Progenitor cell of endocrine pancreas (in vitro differentiated cells): Measurements from ENCODE around the gene IRF4. TPM values are rescaled to one million over a fixed set of nuclear protein-coding genes. Genes with fewer than 3 reads are reported as not detected.

Experiments
- DNase-seq: peaks from one replicate; pipeline ENCODE4 v3.0.0; 2021; ENCODE audit warnings: low spot score; ENCODE audit not compliant: unreplicated experiment
- H3K27ac Mint-ChIP-seq: 2 replicates; pipeline ENCODE4 v1.8.0; 2021; ENCODE audit warnings: mild to moderate bottlenecking, moderate library complexity, mixed read lengths
- H3K27me3 Mint-ChIP-seq: 2 replicates; pipeline ENCODE4 v1.8.0; 2021; ENCODE audit warnings: mixed read lengths
- H3K36me3 Mint-ChIP-seq: 2 replicates; pipeline ENCODE4 v1.8.0; 2022; ENCODE audit warnings: mixed read lengths; ENCODE audit not compliant: insufficient read depth
- H3K4me1 Mint-ChIP-seq: 2 replicates; pipeline ENCODE4 v1.8.0; 2021; ENCODE audit warnings: low read depth, mixed read lengths
- H3K4me3 Mint-ChIP-seq: 2 replicates; pipeline ENCODE4 v1.8.0; 2021; ENCODE audit warnings: low read depth, mild to moderate bottlenecking, moderate library complexity, mixed read lengths
- H3K9me3 Mint-ChIP-seq: 2 replicates; pipeline ENCODE4 v1.8.0; 2021; ENCODE audit warnings: low read depth, mixed read lengths
- total RNA-seq: library from RNA; stranded (reverse); gene quantifications from 2 replicates; pipeline ENCODE4 v1.2.1, GENCODE V29; 2021
- TF ChIP-seq, protein P1 (sequence below): fragments of 200-600 bp; sonication (generic); IDR thresholded peaks from one replicate; pipeline ENCODE4 v1.5.0; 2021; ENCODE audit warnings: antibody characterized with exemption, mild to moderate bottlenecking; ENCODE audit not compliant: unreplicated experiment

IRF4 gene
- total RNA-seq, 1 donor from 2014 or later: not detected

DNA sequence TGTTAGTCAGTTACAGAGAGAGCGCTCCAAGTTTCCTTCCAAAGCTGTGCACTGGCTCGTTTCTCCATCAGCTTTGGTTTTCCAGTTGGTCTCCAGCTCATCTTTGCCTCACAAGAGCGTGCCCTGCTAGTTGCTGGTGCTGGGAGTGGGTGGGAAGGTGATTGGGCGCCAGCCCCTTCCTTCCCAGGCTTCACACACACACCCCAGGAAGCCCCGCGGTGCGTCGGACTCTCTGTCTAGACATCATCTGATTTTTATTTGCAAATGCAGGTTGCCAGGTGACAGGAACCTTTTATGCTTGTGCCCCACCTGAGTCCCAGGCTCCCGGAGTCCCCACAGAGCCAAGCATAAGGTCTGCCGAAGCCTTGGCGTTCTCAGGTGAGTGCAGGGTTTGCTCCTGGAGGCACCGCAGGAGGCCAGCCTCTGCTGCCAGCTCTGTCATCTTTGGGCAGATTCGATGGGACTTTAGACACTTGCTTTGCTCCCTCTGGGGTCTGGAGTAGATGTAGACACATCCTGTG is 7.1 kb downstream of the IRF4 start:
- peaks cover 76% of the 10 kb centered on the region for H3K27me3 Mint-ChIP-seq
- peaks cover 3% of the 10 kb centered on the region for H3K4me1 Mint-ChIP-seq
- H3K36me3 Mint-ChIP-seq: no peaks in the 10 kb centered on the region
- no peak overlapping the region for H3K27ac Mint-ChIP-seq
- no peaks in the 10 kb centered on the region for H3K9me3 Mint-ChIP-seq
- DNase-seq: no peak
- no peak overlapping the region for H3K4me3 Mint-ChIP-seq
- TF ChIP-seq, protein P1, sequence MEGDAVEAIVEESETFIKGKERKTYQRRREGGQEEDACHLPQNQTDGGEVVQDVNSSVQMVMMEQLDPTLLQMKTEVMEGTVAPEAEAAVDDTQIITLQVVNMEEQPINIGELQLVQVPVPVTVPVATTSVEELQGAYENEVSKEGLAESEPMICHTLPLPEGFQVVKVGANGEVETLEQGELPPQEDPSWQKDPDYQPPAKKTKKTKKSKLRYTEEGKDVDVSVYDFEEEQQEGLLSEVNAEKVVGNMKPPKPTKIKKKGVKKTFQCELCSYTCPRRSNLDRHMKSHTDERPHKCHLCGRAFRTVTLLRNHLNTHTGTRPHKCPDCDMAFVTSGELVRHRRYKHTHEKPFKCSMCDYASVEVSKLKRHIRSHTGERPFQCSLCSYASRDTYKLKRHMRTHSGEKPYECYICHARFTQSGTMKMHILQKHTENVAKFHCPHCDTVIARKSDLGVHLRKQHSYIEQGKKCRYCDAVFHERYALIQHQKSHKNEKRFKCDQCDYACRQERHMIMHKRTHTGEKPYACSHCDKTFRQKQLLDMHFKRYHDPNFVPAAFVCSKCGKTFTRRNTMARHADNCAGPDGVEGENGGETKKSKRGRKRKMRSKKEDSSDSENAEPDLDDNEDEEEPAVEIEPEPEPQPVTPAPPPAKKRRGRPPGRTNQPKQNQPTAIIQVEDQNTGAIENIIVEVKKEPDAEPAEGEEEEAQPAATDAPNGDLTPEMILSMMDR: no peak

DNA sequence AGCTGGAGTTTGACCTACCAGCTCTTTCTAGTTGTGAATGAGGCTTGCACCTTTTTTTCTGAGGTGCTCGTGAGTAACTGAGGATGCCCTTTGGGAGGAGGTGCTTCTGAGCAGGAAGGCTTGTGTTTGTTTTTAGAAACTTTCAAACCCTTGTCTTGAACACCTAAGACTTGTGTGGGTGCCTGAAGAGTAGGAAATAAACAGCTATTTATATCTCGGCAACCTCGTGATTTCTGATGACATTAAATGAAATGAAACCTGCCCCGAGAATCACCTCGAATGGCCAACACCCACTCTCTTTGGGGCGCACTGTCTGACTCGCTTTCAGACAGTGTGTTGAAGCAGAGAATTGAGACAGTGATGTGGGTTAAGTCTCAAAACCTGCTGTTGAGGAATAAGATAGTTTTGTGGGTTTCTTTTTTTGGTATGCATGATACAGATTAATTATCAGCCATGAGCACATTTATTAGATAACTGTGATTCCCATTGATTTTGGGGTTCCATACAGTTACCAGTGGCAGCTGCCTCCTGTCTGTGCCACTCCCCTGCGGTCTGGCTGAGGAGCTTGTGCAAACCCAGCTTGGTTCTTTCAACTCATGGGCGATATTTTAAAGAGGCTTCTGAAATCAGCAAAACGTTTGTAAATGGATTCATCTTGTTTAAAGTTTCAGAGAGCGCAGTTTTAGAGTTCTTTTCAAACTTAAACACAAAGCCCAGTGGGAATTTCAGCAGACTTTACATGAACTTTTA is 8.4 kb downstream of the IRF4 start:
- Mint-ChIP-seq H3K4me3 (no peak overlapping the region), H3K27me3 (peaks cover 77% of the 10 kb centered on the region), H3K9me3 (peaks cover 3% of the 10 kb centered on the region), H3K36me3 (no peaks in the 10 kb centered on the region), H3K4me1 (no peaks in the 10 kb centered on the region), H3K27ac (no peak overlapping the region)
- no peak for DNase-seq
- TF ChIP-seq, protein P1: no peak

DNA sequence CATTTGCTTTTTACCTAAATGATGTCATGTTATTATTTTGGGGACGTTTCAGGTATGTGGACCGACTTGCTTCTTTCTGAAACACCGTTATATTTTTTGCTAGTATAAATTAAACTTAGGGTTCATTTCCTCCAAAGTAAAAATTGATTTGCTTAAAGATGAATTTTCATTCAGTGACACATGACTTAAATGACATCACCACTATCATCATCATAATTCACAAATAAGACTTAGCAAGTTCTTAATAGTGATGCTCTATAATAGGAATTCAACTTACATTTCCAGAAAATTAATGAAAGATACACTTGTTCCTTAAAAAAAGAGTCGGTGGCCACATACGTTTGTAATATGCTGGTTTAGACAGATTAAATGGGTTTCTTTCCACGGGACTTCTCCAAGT is 9.3 kb downstream of the IRF4 start:
- Mint-ChIP-seq H3K4me3 (no peak overlapping the region), H3K36me3 (no peaks in the 10 kb centered on the region), H3K4me1 (no peaks in the 10 kb centered on the region)

DNA sequence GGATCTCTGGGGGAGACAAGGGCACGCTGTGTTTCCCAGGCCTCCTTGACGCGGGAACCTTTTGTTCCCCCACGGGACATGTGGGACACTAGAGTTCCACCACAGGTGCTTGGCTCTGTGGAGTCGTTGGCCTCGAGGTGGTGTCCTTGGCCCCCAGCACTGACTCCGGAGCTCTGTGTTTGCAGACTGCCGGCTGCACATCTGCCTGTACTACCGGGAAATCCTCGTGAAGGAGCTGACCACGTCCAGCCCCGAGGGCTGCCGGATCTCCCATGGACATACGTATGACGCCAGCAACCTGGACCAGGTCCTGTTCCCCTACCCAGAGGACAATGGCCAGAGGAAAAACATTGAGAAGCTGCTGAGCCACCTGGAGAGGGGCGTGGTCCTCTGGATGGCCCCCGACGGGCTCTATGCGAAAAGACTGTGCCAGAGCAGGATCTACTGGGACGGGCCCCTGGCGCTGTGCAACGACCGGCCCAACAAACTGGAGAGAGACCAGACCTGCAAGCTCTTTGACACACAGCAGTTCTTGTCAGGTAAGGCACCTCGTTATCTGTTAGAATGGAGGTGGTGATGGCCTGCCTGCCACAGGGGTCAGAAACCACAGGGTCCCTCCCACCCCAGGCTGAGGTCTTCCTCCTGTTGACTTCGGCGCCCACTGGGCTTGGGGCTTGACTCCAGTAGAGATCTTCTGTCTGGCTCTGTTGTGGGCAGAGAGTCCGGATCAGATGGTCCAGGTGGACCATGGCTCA is 9.9 kb downstream of the IRF4 start:
- Mint-ChIP-seq H3K4me3 (no peak overlapping the region), H3K27ac (no peak overlapping the region), H3K4me1 (no peaks in the 10 kb centered on the region), H3K9me3 (peaks cover 3% of the 10 kb centered on the region), H3K36me3 (no peaks in the 10 kb centered on the region), H3K27me3 (peaks cover 70% of the 10 kb centered on the region)
- no peak for DNase-seq
- TF ChIP-seq, protein P1: no peak

More for the DNA sequence above, 9.3 kb downstream of the IRF4 start:
- H3K9me3 Mint-ChIP-seq: peaks cover 3% of the 10 kb centered on the region
- peaks cover 73% of the 10 kb centered on the region for H3K27me3 Mint-ChIP-seq
- TF ChIP-seq, protein P1: no peak
- no peak for DNase-seq
- H3K27ac Mint-ChIP-seq: no peak overlapping the region

DNA sequence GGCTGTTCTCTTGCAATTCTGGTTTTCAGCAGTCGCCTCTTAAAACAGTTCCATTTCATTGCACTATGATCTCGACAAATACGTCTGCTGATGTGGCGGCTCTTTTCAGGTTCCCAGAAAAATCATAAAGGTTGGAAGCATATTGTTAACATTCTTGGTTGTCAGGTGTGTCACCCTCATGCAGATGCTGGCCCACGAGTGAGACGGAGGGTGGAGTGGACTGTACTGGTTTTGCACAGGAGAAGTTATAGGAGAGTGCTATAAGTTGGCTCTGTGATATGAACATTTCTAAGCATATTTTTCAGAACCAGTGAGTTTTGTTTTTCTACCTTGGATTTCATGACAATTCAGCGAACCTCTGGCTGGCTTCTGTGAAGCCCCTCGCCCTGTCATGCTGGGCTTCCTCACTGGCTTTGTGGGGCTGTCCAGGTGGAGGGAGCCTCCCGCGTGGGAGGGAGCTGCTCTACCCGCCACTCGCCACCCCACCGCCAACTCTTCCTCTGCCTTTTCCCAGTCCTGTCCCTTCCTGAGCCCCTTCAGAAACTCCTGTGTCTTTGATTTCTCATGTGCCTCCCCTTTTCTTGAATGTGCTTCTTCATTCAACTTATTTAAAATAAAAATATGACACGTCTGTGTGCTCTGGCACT is 10.6 kb downstream of the IRF4 start:
- Mint-ChIP-seq H3K4me3 (no peak overlapping the region), H3K36me3 (no peaks in the 10 kb centered on the region), H3K27me3 (peaks cover 69% of the 10 kb centered on the region), H3K9me3 (peaks cover 3% of the 10 kb centered on the region), H3K4me1 (no peaks in the 10 kb centered on the region), H3K27ac (no peak overlapping the region)
- TF ChIP-seq, protein P1: no peak
- DNase-seq: no peak
